Upper lobe of left lung (tissue), 6 donors: ENCODE data around the gene CCDC40. TPM values are rescaled to one million over a fixed set of nuclear protein-coding genes. Genes with fewer than 3 reads are reported as not detected.

Experiments used
- ATAC-seq, 2 donors: fragments of 200-7000 bp; cut with Tn5 transposase; one replicate each; pipeline ENCODE4 v1.9.1; 2022; ENCODE audit warnings: mild to moderate bottlenecking in 2 of 2, moderate library complexity in 2 of 2; ENCODE audit not compliant: low FRiP score in 2 of 2
- DNase-seq, 2 donors: peaks; one replicate each; pipeline ENCODE4 v3.0.0-alpha.2; 2019 to 2020
- H3K27ac ChIP-seq, 4 donors: fragments of 200-600 bp; sonication (generic); one replicate each; pipeline ENCODE4 v1.5.1; 2016 to 2019
- H3K27me3 ChIP-seq, 4 donors: fragments of 200-600 bp; sonication (generic); one replicate each; pipeline ENCODE4 v1.5.1; 2017 to 2019
- H3K36me3 ChIP-seq, 4 donors: fragments of 200-600 bp; sonication (generic); one replicate each; pipeline ENCODE4 v1.5.1; 2016 to 2019
- H3K4me1 ChIP-seq, 4 donors: fragments of 200-600 bp; sonication (generic); one replicate each; pipeline ENCODE4 v1.5.1; 2018 to 2019
- H3K4me3 ChIP-seq, 4 donors: fragments of 200-600 bp; sonication (generic); one replicate each; pipeline ENCODE4 v1.5.1; 2017 to 2019; ENCODE audit warnings: mild to moderate bottlenecking in 2 of 4, moderate library complexity in 1 of 4
- H3K9me3 ChIP-seq, 4 donors: fragments of 200-600 bp; sonication (generic); one replicate each; pipeline ENCODE4 v1.5.1; 2018 to 2019
- EP300 ChIP-seq, 4 donors: sonication (generic); formaldehyde crosslinking; IDR thresholded peaks; one replicate each; pipeline ENCODE4 v1.5.1; 2017; ENCODE audit warnings: antibody characterized with exemption in 4 of 4, control low read depth in 2 of 4
- POLR2A ChIP-seq, 4 donors: fragments of 450-650 bp; IDR thresholded peaks; one replicate each; pipeline ENCODE4 v1.5.1; 2016 to 2017; ENCODE audit warnings: antibody characterized with exemption in 4 of 4, mild to moderate bottlenecking in 2 of 4
- POLR2AphosphoS5 ChIP-seq, 2 donors: sonication (generic); formaldehyde crosslinking; IDR thresholded peaks; one replicate each; pipeline ENCODE4 v1.5.1; 2017; ENCODE audit warnings: antibody characterized with exemption in 2 of 2
- WGBS, 2 donors: methylation state at CpG; one replicate each; pipeline ENCODE4 v1.1.5; 2017 to 2018; 5-methylcytosine and 5-hydroxymethylcytosine counted together
- total RNA-seq, 6 donors: library from RNA; depleted of rRNA in 4 of 6; stranded (reverse); fragments of >200 nt in 4 of 6; gene quantifications; one replicate each; pipeline versions ENCODE4 v1.1.0 to v1.2.1, GENCODE V29; 2016 to 2021
- TF ChIP-seq, protein P1 (sequence below), 6 experiments: fragments of 450-650 bp in 4 of 6; fragments of 200-600 bp in 2 of 6; sonication (generic) in 2 of 6; IDR thresholded peaks; one replicate each; pipeline ENCODE4 v1.5.1; 2016 to 2019; ENCODE audit warnings: antibody characterized with exemption in 6 of 6
- donor health status: DM: no; HTN: no; CAD: no; lungs with moderate emphysema.
- donor health status: DM: no; HTN: yes; CAD: no; lungs with severe emphysema.

Gene CCDC40, protein sequence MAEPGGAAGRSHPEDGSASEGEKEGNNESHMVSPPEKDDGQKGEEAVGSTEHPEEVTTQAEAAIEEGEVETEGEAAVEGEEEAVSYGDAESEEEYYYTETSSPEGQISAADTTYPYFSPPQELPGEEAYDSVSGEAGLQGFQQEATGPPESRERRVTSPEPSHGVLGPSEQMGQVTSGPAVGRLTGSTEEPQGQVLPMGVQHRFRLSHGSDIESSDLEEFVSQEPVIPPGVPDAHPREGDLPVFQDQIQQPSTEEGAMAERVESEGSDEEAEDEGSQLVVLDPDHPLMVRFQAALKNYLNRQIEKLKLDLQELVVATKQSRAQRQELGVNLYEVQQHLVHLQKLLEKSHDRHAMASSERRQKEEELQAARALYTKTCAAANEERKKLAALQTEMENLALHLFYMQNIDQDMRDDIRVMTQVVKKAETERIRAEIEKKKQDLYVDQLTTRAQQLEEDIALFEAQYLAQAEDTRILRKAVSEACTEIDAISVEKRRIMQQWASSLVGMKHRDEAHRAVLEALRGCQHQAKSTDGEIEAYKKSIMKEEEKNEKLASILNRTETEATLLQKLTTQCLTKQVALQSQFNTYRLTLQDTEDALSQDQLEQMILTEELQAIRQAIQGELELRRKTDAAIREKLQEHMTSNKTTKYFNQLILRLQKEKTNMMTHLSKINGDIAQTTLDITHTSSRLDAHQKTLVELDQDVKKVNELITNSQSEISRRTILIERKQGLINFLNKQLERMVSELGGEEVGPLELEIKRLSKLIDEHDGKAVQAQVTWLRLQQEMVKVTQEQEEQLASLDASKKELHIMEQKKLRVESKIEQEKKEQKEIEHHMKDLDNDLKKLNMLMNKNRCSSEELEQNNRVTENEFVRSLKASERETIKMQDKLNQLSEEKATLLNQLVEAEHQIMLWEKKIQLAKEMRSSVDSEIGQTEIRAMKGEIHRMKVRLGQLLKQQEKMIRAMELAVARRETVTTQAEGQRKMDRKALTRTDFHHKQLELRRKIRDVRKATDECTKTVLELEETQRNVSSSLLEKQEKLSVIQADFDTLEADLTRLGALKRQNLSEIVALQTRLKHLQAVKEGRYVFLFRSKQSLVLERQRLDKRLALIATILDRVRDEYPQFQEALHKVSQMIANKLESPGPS
- 10 to 100 TPM in 5 of 6 donors, 1 to 10 TPM in 1; 4.1 to 96.4 (median 24.2) TPM for total RNA-seq

DNA sequence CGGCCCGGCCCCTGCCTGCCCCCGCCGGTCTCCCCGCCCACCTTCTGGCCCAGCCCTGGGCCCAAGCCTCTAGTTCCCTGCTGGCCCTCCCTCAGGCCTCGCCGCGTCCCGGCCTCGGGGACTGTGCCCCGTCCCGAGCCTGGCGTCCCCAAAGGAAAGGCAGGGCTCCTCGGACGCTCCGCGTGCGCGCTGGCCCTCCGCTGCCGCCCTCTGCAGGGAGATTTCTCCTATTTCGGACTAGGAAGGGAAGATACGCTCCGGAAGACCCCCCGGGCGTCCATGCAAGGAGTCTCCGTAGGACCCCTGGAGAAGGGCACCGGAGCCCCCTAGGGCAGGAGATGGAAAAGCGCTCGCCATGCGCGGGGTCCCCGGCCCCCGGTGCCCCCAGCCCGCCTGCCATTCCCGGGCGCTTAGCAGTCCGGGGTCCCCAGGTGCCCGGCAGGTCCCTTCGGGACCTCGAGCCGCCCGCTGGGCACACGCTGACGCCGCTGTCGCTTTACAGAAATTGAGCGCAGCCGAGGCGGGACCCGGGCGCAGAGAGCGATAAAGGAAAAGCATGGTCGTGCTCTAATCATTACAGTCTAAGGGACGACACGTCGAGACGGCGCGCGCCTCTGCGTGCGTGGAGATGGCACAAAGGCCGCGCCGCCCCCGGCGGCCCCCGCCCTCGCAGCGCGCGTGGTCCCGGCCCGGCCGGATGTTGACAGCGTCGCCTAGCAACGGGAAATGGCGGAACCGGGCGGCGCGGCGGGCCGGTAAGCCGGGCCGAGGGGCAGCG, at the start of gene CCDC40:
TSS of gene CCDC40 (plus strand) at position 706 of the 778 bp plus-strand sequence. CDS start at position 727, 21 bp downstream.
- H3K27me3 ChIP-seq, result no peaks in the 10 kb centered on the region
- 0 to 5% methylated on average over 4 to 31 of the region's 89 CpGs for WGBS, 2 donors
- H3K4me3 ChIP-seq, result peak within 1 kb of the TSS; percentile 72 to 94 (median 88)
- H3K36me3 ChIP-seq, result peaks cover 0 to 5% (median 0%) of the 10 kb centered on the region in 4 donors
- TF ChIP-seq POLR2A (IDR thresholded peaks at IDR 0.05) (peak in 2 of 4 donors; percentile 40 to 57), EP300 (IDR thresholded peaks at IDR 0.05) (peak in 1 of 4 donors; percentile 28), POLR2AphosphoS5 (IDR thresholded peaks at IDR 0.05) (peak; percentile 49 to 67)
- TF ChIP-seq, protein P1, sequence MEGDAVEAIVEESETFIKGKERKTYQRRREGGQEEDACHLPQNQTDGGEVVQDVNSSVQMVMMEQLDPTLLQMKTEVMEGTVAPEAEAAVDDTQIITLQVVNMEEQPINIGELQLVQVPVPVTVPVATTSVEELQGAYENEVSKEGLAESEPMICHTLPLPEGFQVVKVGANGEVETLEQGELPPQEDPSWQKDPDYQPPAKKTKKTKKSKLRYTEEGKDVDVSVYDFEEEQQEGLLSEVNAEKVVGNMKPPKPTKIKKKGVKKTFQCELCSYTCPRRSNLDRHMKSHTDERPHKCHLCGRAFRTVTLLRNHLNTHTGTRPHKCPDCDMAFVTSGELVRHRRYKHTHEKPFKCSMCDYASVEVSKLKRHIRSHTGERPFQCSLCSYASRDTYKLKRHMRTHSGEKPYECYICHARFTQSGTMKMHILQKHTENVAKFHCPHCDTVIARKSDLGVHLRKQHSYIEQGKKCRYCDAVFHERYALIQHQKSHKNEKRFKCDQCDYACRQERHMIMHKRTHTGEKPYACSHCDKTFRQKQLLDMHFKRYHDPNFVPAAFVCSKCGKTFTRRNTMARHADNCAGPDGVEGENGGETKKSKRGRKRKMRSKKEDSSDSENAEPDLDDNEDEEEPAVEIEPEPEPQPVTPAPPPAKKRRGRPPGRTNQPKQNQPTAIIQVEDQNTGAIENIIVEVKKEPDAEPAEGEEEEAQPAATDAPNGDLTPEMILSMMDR (IDR thresholded peaks at IDR 0.05), result no peak
- peaks cover 8 to 26% (median 14%) of the 10 kb centered on the region in 4 donors for H3K4me1 ChIP-seq
- H3K27ac ChIP-seq, result peak within 1 kb of the TSS; percentile 84 to 95 (median 91)
- H3K9me3 ChIP-seq, result no peaks in the 10 kb centered on the region
- ATAC-seq (peak; percentile 95 to 97), DNase-seq (peak; percentile 85 to 97)

DNA sequence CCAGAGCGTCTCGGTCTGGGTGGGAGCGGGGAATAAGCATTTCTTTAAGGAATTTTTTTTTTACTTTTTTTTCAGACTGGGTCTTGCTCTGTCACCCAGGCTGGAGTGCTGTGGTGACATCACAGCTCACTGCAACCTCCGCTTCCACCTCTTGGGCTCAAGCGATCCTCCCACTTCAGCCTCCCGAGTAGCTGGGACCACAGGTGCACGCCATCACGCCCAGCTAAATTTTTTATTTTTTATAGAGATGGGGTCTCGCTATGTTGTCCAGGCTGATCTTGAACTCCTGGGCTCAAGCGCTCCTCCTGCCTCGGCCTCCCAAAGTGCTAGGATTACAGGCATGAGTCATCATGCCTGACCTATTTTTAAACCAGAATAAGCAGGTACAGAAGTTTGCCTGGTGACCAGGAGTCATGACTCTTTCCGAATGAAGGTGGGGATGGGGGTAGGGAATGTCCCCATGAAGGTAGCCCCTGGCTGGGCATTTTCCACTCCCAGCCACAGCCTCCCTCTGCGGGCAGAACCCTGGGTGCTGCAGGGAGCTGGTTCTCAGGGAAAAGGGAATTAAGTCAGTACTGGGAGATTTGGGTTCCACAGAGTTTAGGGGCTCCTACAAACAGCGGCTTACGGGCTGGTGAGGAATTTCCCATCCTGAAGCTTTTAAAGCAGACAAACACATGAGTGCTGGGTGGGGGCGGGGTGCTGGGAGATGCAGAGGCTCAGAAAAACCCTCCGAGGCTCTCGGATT, 49.1 kb upstream of the CCDC40 start:
- Histone ChIP-seq H3K36me3 (no peaks in the 10 kb centered on the region), H3K4me3 (no peak overlapping the region), H3K4me1 (peaks cover 19 to 49% (median 24%) of the 10 kb centered on the region in 4 donors), H3K27me3 (no peaks in the 10 kb centered on the region), H3K9me3 (no peaks in the 10 kb centered on the region), H3K27ac (no peak overlapping the region)
- ATAC-seq (no peak), DNase-seq (no peak)
- no peak for TF ChIP-seq POLR2A (IDR thresholded peaks at IDR 0.05)
- no peak for TF ChIP-seq POLR2AphosphoS5 (IDR thresholded peaks at IDR 0.05)
- TF ChIP-seq, protein P1 (IDR thresholded peaks at IDR 0.05), result no peak
- TF ChIP-seq EP300 (IDR thresholded peaks at IDR 0.05), result no peak
- WGBS, 2 donors, result 91% methylated on average over 18 of the region's 18 CpGs

DNA sequence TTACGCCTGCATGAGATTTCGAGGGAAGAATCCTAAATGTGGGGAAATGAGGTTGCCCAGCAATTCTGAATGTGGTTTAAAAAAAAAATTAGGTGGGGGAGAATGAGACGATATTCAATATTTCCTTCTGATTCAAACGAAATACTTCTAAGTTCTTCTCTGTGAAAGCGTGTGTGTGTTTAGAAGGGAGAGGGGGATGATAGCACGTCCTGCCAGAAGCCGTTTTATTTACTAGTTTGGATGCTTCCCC, 48.6 kb upstream of the CCDC40 start:
- 63 to 71% methylated on average over 7 of the region's 7 CpGs for WGBS, 2 donors
- no peaks in the 10 kb centered on the region for H3K36me3 ChIP-seq
- no peak overlapping the region for H3K4me3 ChIP-seq
- DNase-seq (no peak), ATAC-seq (no peak)
- H3K27ac ChIP-seq, result peak overlapping the region in 1 of 4 donors; percentile 25
- H3K27me3 ChIP-seq, result no peaks in the 10 kb centered on the region
- H3K9me3 ChIP-seq, result no peaks in the 10 kb centered on the region
- TF ChIP-seq, protein P1 (IDR thresholded peaks at IDR 0.05), result no peak
- TF ChIP-seq POLR2A (IDR thresholded peaks at IDR 0.05) (no peak), EP300 (IDR thresholded peaks at IDR 0.05) (no peak), POLR2AphosphoS5 (IDR thresholded peaks at IDR 0.05) (no peak)
- H3K4me1 ChIP-seq, result peaks cover 24 to 54% (median 28%) of the 10 kb centered on the region in 4 donors
